ENCODE data around the gene SUN3. TPM values are rescaled to one million over a fixed set of nuclear protein-coding genes. Genes with fewer than 3 reads are reported as not detected.

SUN3 gene
- total RNA-seq, 1 experiment from 2014 or later: not detected

DNA sequence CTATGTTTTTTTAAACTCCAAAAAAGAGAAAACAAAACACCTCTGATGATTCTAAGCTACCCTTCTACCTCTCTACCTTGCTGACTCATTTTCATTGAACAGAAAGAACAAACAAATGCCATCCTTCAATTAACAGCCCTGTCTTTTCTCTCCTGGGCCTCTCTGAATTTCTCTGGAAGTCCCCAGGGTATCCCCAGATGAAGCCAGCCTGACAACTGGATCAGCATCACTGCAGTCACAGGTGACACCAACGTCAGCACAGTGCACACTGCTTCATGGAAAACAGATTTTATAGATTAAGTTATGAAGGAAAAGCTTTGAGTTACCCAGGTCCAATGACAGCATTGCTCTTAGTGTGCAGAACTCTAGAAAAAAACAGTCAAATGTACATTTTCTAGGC lies 55.2 kb downstream of the SUN3 start:
- POLR2A ChIA-PET (ENCODE audit: unreplicated experiment): interaction anchor here (0.6 kb wide), 1 partner anchor 119 kb away, joined by 5 read pairs; no protein-coding TSS in a partner anchor
- CTCF ChIA-PET: interaction anchor here (0.8 kb wide), 1 partner anchor 22 kb away, joined by 5 read pairs; no protein-coding TSS in a partner anchor

DNA sequence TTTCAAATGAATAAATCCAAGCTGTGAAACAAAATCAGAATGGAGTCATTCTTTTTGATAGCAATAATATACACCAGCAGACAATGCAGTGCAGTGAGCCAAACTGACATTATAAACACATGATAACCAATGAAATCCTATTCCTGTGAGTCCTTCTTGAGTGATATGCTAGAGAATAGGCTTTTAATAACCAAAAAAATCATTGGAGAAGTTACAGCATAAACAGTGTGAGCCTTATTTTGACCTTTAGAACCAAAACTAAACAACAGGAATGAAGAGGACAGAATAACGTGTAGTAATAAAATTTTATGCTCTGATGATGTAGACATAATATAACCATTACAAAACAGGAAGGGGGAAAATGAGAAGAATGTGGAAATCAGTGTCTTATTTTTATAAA lies 58.1 kb downstream of the SUN3 start:
- DNase-seq: no peak
- H3K4me3 ChIP-seq (ENCODE audit: low read length): no peak overlapping the region
- intact Hi-C loops (cut with micrococcal nuclease): no loop called here
- H3K27me3 ChIP-seq (ENCODE audit: low read length): no peaks in the 10 kb centered on the region
- TF ChIP-seq EZH2 (IDR thresholded peaks at IDR 0.05; ENCODE audit: low read length, unreplicated experiment): no peak
- TF ChIP-seq, protein P1, sequence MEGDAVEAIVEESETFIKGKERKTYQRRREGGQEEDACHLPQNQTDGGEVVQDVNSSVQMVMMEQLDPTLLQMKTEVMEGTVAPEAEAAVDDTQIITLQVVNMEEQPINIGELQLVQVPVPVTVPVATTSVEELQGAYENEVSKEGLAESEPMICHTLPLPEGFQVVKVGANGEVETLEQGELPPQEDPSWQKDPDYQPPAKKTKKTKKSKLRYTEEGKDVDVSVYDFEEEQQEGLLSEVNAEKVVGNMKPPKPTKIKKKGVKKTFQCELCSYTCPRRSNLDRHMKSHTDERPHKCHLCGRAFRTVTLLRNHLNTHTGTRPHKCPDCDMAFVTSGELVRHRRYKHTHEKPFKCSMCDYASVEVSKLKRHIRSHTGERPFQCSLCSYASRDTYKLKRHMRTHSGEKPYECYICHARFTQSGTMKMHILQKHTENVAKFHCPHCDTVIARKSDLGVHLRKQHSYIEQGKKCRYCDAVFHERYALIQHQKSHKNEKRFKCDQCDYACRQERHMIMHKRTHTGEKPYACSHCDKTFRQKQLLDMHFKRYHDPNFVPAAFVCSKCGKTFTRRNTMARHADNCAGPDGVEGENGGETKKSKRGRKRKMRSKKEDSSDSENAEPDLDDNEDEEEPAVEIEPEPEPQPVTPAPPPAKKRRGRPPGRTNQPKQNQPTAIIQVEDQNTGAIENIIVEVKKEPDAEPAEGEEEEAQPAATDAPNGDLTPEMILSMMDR (conservative IDR thresholded peaks at IDR 0.05; ENCODE audit: low read depth, low read length): no peak
- TF ChIP-seq EZH2phosphoT487 (IDR thresholded peaks at IDR 0.05; ENCODE audit: borderline replicate concordance, low read length): no peak
- no TSS peak for BruUV-seq (replicated peaks)
- H2AFZ ChIP-seq (ENCODE audit: low read length): no peak overlapping the region
- H3K9ac ChIP-seq (ENCODE audit: low read length): no peak overlapping the region
- no peaks in the 10 kb centered on the region for H3K79me2 ChIP-seq (ENCODE audit: low read length)
- CTCF ChIA-PET: no interaction called here
- H3K9me3 ChIP-seq (ENCODE audit: low read length): no peaks in the 10 kb centered on the region
- H3K9me2 ChIP-seq (replicated peaks; ENCODE audit: low read length): no peaks in the 10 kb centered on the region
- H3K4me2 ChIP-seq (ENCODE audit: low read length): no peak overlapping the region
- no peaks in the 10 kb centered on the region for H3F3A ChIP-seq (ENCODE audit: low read length, unreplicated experiment)
- POLR2A ChIA-PET (ENCODE audit: unreplicated experiment): no interaction called here
- H3K27ac ChIP-seq (ENCODE audit: low read length): no peak overlapping the region
- ATAC-seq: no peak
- no peaks in the 10 kb centered on the region for H4K20me1 ChIP-seq (ENCODE audit: low read length)
- H3K36me3 ChIP-seq (ENCODE audit: low read depth, low read length): peaks cover 45% of the 10 kb centered on the region
- peaks cover 5% of the 10 kb centered on the region; the same call in 1 of the 2 replicates for H3K4me1 ChIP-seq (ENCODE audit: insufficient read depth, low read length)

More for the DNA sequence above, 55.2 kb downstream of the SUN3 start:
- Histone ChIP-seq H4K20me1 (ENCODE audit: low read length) (no peaks in the 10 kb centered on the region), H3K9me3 (ENCODE audit: low read length) (no peaks in the 10 kb centered on the region), H3K27me3 (ENCODE audit: low read length) (no peaks in the 10 kb centered on the region), H3K79me2 (ENCODE audit: low read length) (peaks cover 18% of the 10 kb centered on the region), H3K4me1 (ENCODE audit: insufficient read depth, low read length) (peaks cover 14% of the 10 kb centered on the region), H3K36me3 (ENCODE audit: low read depth, low read length) (peaks cover 46% of the 10 kb centered on the region), H2AFZ (ENCODE audit: low read length) (no peak overlapping the region), H3K9me2 (replicated peaks; ENCODE audit: low read length) (no peaks in the 10 kb centered on the region), H3K4me3 (ENCODE audit: low read length) (no peak overlapping the region), H3K4me2 (ENCODE audit: low read length) (no peak overlapping the region), H3K27ac (ENCODE audit: low read length) (no peak overlapping the region), H3K9ac (ENCODE audit: low read length) (no peak overlapping the region), H3F3A (ENCODE audit: low read length, unreplicated experiment) (no peaks in the 10 kb centered on the region)
- TF ChIP-seq EZH2 (IDR thresholded peaks at IDR 0.05; ENCODE audit: low read length, unreplicated experiment): no peak
- no peak for ATAC-seq
- intact Hi-C loops (cut with micrococcal nuclease): no loop called here
- no TSS peak for BruUV-seq (replicated peaks)
- DNase-seq: no peak

GRCh38 chr7:47968847-47969774 lies 59.8 kb downstream of the SUN3 start:
- Histone ChIP-seq H3K27me3 (ENCODE audit: low read length) (no peaks in the 10 kb centered on the region), H3K4me1 (ENCODE audit: insufficient read depth, low read length) (peaks cover 5% of the 10 kb centered on the region; the same call in 1 of the 2 replicates), H3K4me3 (ENCODE audit: low read length) (no peak overlapping the region), H4K20me1 (ENCODE audit: low read length) (no peaks in the 10 kb centered on the region), H2AFZ (ENCODE audit: low read length) (no peak overlapping the region), H3K36me3 (ENCODE audit: low read depth, low read length) (peaks cover 50% of the 10 kb centered on the region), H3K9me3 (ENCODE audit: low read length) (no peaks in the 10 kb centered on the region), H3F3A (ENCODE audit: low read length, unreplicated experiment) (no peaks in the 10 kb centered on the region), H3K27ac (ENCODE audit: low read length) (no peak overlapping the region), H3K9ac (ENCODE audit: low read length) (no peak overlapping the region), H3K9me2 (replicated peaks; ENCODE audit: low read length) (no peaks in the 10 kb centered on the region), H3K79me2 (ENCODE audit: low read length) (no peaks in the 10 kb centered on the region), H3K4me2 (ENCODE audit: low read length) (no peak overlapping the region)
- peak; percentile 95 for ATAC-seq
- no TSS peak for BruUV-seq (replicated peaks)
- CTCF ChIA-PET: interaction anchor here (0.6 to 0.9 kb wide), 4 partner anchors 14 to 122 kb away, joined by 3 to 8 read pairs (median 6); no protein-coding TSS in a partner anchor
- TF ChIP-seq, protein P1 (conservative IDR thresholded peaks at IDR 0.05; ENCODE audit: low read depth, low read length): peak; percentile 91
- TF ChIP-seq EZH2 (IDR thresholded peaks at IDR 0.05; ENCODE audit: low read length, unreplicated experiment) (no peak), EZH2phosphoT487 (IDR thresholded peaks at IDR 0.05; ENCODE audit: borderline replicate concordance, low read length) (no peak)
- peak; percentile 69 for DNase-seq
- intact Hi-C loops (cut with micrococcal nuclease): loop anchor here (1.0 kb wide), 2 partner anchors 24 to 177 kb away; no protein-coding TSS in a partner anchor
- POLR2A ChIA-PET (ENCODE audit: unreplicated experiment): interaction anchor here (0.7 kb wide), 1 partner anchor 44 kb away, joined by 3 read pairs; no protein-coding TSS in a partner anchor
